GF-D8 (cell line): ENCODE data around the gene GRPR.
"Not testable (repeated sequence)": the region's sequence is repeated elsewhere in the genome, so short reads cannot be mapped to it uniquely, and the experiment has no call there.

Source experiments
- DNase-seq: peaks from one replicate; lab custom pipeline; 2025; lab: John Stamatoyannopoulos, UW

The GRPR gene

DNA sequence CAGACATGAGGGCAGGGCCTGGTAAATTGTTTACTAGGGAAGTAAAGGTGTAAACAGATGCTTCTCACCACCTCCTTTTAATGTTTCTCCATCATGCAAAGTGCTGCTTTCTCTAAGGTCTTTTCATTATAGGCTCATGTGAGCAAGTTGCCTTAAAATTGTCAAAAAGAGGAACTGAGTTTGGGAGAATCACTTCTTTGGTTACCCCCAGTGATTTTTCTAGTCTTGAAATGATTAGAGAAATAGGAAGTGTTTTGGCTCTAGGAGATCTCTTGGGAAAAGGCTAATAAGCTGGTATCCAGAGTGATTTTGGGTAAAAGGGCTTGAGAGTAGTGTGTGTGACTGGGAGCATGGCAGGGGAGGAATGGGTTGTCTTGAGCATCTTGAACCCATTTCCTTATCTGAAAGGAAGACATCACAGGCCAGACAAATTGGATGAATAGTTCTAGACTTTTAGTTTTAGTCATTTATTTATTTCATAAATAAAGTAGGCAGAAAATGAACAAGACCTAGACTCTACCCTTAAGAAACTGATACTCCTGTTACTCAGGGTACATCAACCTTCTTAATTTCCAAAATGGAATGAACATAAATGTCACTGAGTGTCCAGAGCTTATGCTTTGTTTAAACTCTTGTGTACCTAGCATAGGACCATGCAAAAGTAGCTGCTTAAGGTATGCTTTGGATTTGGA, 14.2 kb downstream of the GRPR start:
- no peak for DNase-seq

DNA sequence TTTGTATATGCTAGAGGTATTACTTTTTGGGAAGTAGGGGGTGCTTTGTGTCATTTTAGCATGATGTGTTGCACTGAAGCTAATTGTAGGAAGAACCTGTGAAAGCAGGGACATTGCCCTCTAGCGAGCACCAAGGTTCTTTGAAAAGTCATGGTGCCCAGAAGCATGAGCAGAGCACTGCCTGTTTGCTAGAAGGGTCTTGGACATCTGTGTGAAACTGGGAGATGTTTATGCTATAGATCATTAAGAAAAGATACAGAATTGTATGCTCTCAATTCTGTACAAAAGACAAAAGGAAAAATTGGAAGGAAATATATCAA, 14.7 kb downstream of the GRPR start:
- DNase-seq, result no peak

DNA sequence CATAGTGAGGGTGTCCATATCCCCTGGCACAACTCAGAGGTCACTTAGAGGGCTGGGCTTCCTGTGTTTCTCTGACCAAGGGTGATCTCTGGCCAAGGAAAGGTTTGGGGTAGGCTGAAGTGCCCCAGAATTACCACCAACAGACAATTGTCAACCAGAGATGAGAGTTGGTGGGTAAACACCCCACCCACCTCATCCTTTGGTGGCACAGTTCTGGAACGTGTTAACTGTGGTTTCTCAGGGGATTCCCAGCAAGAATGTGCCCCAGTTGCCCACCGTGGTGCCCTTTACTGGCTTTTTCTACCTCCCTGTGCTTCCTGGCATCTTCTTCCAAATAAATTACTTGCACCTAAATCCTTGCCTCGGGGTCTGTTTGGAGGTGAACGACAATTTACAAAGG, 17.1 kb downstream of the GRPR start:
- no peak for DNase-seq

DNA sequence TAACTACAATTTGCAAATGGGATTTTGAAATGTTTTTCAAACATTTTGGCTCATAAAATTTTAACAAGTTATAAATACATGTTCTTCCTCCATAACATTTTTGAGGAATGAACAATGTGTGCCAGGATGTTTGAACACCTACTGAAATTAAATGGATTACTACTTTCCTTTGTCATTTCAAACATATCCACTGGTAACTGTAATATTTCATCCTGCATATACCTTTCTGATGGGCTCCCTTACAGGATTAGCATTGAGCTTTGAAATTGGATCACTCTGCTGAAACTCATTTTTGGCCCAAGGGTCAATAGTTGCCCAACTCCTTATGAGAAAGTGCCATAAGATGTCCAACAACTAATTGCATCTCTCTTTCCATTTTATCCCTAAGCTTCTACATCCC, 17.6 kb downstream of the GRPR start:
- DNase-seq, result no peak

DNA sequence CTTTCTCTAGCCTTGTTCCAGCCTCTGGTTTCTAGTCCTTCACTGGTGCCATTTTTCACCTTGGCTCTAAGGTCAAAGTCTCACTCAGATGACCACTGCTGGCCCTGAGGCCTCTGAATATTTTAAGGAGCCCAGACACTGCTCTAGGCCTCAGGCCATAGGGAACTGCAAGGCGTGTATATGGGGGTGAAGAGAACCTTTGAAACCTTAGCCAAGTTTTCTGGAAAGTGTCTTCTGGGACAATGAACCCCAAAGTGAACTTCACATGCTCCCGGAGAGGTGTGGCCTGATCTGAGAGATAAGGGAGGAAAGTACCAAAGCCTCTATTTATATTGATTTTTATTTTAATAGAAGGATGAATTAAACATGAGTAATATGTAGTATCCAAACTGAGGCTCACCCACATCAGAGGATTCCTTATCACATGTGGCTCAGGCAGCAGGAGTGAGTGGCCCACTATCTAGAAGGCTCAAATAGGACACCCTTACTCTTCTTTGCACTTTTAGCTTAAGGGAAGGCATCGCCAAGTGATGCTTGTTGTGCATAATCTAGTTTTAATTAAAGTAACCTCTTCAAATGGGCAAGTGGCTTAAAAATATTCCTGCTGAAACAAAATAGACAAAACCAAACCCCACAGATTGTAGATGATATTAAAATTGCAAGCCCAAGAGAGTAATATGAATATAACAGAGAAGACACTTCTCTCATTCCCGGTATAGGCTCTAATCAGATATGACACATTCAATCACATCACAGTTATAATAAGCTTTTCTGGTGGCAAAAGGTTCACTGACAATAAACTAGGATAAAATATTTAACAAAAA, 18.3 kb downstream of the GRPR start:
- DNase-seq, result no peak

DNA sequence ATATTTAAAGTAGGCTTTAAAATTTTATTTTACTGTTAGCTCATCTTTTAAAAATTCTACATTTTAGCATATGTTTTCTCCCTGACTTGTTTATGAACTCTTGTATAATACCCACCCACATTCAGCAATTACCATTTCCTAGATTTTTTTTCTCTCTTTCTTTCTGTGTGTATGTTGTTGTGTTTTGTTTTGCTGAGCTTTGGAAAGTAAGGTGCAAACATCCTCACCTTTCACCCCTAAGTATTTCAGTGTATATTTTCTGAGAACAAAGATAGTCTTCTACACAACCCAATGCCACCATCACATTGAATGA, 18.8 kb downstream of the GRPR start:
- no peak for DNase-seq

DNA sequence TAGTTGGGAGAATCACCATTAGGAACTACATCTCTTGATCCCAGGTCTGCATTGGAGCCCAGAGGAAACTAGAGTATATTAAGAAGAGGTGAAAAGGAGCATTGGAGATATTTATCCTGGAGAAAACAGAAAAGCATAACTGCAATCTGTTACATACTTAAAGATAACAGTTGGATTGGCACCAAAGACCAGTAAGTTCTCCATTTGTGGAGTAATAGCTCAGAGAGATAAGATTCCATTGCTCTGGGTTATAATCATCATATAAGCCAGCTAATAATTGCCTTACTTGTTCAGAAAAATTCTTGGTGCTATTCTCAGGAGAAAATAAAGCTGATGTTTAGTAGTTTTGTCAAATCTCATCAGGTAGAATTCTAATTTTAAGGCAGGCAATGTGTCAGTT, 20.6 kb downstream of the GRPR start:
- no peak for DNase-seq

DNA sequence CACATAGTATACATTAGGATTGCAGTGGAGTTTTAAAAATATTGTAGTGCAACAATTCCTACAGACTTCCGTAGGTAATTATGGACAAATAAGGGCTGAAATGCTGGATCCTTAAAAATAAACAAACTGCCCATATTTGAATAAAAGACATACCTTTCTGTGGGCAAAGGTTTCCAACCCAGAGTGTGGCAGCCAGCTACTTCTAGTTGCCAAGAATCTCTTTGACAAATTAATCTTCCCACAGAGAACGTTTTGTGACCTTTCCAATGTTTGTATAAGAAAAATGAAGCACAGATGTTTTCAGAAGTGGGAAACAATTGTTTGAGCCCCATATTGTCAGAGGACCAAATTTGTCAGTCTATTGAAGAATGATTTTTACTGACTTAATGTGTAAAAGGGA, 21.1 kb downstream of the GRPR start:
- no peak for DNase-seq

DNA sequence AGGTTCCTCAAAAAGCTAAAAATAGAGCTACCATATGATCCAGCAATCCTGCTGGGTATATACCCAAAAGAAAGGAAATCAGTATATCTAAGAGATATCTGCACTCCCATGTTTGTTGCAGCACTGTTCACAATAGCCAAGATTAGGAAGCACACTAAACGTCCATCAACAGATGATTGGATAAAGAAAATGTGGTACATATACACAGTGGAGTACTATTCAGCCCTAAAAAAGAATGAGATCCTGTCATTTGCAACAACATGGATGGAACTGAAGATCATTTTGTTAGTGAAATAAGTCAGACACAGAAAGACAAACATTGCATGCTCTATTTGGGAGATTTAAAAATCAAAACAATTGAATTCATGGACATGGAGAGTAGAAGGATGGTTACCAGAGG, 21.7 kb downstream of the GRPR start:
- DNase-seq, result not testable (repeated sequence)

DNA sequence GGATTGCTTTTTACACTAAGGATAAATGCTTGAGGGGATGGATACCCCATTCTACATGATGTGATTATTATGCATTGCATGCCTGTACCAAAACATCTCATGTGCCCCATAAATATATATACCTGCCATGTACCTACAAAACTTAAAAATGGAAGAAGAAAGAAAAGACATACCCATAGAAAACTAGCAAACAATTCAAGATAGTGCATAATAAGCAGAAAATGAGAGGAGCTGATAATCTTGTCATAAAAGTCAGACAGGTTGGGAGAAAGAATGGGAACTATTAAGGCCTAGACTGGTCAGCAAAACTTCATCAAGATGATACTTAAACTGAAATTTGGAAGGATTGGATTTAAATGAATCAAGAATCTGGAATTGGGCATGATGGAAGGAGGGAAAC, 22.3 kb downstream of the GRPR start:
- no peak for DNase-seq

DNA sequence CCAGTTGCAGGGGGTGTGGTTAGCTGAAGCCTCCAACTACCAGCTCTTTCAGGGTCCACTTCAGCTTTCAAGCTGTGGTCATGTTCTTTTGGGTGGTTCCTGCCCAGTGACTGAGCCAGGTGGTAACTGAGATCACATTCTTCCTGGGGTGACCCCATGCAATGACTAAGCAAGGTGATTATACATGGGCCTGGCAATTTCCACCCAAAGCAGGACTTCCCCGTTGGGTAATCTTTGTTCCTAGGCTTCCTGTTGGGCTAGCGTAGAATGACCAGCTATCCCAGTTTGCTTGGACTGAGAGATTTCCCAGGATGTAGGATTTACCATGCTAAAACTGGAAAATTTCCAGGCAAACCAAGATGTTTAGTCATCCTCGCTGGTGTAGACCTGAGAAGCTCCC, 25.5 kb downstream of the GRPR start:
- DNase-seq, result no peak

DNA sequence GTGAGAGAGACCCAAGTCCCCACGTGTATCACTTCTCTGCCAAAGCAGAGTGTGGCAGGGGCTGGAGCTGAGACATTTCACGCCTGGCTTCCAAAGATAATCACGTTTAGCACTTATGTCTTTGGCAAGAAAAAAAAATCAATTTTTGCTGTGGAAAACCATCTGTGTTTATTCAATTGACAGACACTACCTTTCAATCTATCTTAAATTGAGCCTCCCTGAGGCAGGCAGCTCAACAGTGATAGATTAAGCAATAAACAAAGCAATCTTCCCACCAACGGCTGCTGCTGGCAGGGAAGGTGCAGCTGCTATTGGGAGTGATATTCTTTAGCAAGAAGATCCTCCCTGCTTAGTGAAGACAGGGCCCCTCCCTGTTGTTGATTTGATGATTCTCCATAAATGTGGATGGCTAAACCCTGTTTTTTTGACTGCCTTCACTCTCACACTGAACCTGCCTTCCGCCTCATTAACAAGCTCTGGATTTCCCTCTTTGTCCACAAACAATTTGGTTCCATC, 32.3 kb downstream of the GRPR start:
- no peak for DNase-seq

DNA sequence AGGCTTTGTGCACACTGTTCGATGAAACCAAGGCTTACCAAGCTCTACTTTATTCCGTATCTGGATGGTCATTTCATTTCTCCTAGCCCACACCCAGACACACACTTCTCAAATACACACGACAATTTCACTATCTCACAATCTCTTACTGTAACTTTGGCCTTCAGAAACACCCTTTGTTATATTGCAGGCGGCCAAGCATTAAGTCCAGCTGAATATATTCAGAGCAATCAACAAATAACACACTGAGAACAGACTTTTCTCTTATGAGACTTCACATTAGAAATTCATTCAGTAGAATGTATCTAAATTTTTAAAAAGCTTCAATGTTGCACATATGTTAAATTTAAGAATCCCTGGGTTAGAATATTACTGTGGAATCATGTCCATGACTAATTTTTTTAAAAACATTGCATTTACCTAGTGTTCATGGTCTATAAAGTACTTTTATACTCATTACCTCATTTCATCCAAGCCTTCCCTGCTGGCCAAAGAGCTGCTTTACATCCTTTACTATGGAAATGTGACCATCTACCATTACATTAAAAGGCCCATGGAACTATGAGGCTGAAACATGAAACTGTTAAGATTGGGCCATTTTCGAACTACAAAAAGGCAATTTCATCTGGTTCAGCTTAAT, 33.4 kb downstream of the GRPR start:
- no peak for DNase-seq

DNA sequence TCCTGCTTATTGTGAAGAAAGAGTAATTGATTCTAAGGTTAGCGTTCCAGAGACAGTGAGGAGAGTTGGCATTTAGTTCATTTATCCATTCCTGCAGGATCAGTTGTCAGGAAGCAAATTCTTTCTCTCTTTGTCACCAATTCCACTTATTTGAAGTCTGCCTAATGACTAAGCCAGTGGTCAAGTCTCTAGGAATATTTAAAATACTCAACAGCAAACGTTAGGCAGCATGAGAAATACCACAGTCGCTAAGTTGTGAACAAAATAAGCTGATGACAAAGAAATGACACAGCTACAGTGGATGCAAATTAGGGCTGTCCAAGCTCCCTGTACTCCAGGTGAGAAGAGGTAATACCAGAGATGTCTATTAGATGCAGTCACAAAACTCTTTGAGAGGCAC, 37.4 kb downstream of the GRPR start:
- DNase-seq, result no peak

DNA sequence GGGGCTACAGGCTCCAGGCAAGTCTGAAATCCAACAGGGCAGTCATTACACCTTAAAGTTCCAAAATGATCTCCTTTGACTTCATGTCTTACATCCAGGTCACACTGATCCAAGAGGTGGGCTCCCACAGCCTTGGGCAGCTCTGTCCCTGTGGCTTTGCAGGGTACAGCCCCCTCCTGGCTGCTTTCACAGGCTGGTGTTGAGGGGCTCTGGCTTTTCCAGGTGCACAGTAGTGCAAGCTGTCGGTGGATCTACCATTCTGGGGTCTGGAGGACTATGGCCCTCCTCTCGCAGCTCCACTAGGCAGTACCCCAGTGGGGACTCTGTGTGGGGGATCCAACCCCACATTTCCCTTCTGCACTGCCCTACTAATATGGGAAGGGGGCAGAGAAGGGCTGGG, 37.8 kb downstream of the GRPR start:
- DNase-seq, result not testable (repeated sequence)

DNA sequence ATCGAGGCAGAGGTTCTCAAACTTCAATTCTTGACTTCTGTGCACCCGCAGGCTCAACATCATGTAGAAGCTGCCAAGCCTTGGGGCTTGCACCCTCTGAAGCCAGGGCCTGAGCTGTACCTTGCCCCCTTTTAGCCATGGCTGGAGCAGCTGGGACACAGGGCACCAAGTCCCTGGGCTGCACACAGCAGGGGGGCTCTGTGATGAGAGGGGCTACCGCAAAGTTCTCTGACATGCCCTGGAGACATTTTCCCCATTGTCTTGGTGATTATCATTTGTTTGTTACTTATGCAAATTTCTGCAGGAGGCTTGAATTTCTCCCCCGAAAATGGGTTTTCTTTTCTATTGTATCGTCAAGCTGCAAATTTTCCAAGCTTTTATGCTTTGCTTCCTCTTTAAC, 39.0 kb downstream of the GRPR start:
- no peak for DNase-seq

DNA sequence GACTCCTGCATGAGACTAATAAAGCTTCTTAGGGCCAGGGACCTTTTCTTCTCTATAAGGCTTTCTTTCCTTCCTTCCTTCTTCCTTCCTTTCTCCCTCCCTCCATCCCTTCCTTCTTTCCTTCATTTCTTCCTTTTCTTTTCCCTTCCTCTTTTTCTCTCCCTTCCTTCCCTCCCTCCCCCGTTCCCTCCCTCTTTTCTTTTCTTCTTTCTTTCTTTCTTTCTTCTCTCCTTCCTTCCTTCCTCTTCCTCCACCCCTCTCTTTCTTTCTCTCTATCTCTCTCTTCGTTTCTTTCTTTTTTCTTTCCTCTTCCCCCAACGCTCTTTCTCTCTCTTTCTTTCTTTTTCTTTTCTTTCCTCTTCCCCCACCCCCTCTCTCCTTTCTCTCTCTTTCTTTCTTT, 41.4 kb downstream of the GRPR start:
- DNase-seq, result no peak

DNA sequence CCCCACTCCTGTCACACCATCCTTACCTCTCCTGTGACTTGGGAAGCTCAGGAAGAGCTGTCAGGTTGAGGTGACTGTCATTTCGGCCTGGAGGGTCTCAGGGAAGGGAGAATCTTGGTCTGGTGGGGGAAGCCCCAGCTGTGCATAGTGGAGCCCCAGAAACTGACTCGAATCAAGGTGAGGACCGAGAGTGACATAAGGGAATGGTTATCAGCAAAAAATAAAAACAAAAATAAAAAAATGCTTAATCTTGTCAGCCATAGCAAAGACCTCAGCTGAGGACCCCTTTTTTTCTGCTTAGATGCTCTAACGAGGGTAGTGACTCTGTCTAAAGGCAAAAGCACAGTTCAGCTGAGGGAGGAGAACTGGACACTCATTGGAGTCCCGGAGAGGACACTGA, 43.8 kb downstream of the GRPR start, which contains the start of gene MAGEB17:
Gene MAGEB17 (plus strand): TSS at position 301 of the 400 bp plus-strand sequence. CDS start 2,902 bp downstream, outside the sequence.
- DNase-seq, result no peak

DNA sequence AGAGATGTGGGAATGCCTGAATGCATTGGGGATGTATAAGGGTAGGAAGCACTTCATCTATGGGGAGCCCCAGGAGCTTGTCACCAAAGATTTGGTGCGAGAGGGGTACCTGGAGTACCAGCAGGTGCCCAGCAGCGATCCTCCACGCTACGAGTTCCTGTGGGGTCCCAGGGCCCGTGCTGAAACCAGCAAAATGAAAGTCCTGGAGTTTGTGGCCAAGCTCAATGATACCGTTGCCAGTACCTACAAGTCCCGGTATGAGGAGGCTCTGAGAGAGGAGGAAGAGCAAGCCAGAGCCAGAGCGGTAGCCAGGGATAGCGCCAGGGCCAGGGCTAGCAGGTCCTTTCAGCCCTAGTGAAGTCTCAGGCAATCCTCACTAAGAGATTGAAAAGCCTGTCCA, 47.7 kb downstream of the GRPR start:
- DNase-seq, result no peak

DNA sequence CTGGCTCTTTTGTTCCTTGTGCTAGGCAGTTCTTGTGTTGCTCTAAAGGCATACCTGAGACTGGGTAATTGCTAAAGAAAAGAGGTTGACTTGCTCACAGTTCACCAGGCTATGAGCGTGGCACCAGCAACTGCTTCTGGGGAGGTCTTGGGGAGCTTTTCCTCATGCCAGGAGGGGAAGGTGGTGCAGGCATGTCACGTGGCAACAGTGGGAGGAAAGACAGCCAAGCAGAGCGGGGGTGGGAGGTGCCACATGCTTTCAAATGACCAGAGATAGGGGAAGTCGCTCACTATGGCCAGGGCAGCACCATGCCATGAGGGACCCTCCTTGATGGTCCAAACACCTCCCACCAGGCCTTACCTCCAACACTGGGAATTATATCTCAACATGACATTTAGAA, 48.6 kb downstream of the GRPR start:
- DNase-seq, result no peak

DNA sequence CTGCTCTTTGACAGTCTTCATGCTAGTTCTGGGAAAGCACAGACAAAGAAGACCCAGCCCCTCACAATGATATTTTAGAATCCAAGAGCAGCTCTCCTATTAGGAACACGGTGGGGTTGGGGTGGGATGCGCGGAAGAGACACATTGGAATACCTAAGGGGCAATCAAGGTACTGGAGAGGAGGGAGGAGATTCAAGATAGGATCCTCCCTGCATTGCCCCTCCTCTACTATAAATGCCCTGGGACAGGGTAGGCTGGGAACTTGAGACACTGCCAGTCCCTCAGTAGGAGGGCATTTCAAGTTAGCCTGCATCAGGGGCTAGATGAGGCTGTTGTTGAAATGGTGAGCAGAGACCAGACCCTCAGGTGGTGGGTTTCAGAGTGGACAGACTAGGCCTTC, 49.0 kb downstream of the GRPR start:
- no peak for DNase-seq

DNA sequence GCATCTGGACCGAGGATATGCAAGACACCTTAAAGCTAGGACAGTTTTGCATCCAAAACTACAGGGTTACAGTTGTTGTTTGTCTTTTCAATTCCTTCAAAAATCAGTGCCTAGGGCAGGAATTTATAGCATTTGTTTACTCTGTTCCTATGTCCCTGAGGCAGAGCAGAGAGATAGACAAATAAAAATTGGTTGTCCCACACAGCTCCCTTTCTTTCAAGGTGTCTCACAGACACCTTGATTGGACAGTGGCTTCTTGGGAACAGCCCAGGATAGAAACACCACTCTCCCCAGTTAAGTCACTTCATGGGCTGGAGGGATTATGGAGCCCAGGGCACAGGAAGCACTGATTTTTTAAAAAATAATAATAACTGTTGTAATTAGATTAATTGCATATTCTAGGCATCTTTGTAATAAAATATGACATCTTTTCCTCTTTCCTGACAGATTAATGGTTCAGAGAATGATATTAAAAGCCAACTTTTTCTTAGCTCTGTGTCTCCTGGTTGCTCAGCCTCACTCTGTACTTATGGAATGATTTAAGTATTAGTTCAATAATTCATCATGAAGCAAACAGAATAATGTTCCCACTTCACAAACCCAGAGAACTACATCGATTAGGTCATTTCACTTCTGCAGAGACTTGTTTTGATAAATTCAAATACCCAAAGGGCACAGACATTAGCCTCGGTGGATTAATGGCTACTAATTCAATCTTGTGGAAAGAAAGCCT, 52.1 kb downstream of the GRPR start:
- no peak for DNase-seq

DNA sequence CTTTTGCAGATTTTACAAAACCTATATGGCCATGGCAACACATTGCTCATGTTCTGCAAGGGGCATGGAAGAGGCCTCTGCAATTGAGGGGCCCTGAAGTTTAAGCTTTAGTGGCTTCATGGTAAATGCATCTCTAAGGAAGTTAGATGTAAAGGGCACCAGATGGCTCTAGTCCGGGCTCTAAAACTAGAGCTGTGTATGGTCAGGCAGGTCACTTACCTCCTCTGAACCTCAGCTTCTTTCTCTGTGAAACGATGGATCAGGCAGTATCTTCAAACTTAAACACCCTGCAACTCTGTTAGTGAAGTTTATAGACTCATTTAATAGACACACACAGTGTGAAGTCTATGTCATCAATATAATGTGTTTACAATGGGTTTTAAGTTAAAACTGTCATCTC, 53.9 kb downstream of the GRPR start:
- DNase-seq, result no peak
